Central memory CD8-positive, alpha-beta T cell (primary cell): ENCODE measurements around the gene CASKIN2.

Experiments used
- ATAC-seq: fragments of 150-1000 bp; cut with Tn5 transposase; replicated peaks from 2 replicates; pipeline ENCODE4 v1.10.0; 2022; ENCODE audit warnings: mild to moderate bottlenecking, moderate FRiP score, moderate number of reproducible peaks; ENCODE audit not compliant: poor library complexity, severe bottlenecking; ENCODE audit errors: extremely low read depth
- DNase-seq, 2 donors: peaks; one replicate each; pipeline ENCODE4 v3.0.0; 2021; ENCODE audit warnings: low spot score in 2 of 2
- H3K27ac Mint-ChIP-seq: one replicate; pipeline ENCODE4 v1.8.0; 2022; ENCODE audit warnings: low read depth, mild to moderate bottlenecking, moderate library complexity, mixed read lengths
- H3K27me3 Mint-ChIP-seq: one replicate; pipeline ENCODE4 v1.8.0; 2022; ENCODE audit warnings: mixed read lengths
- H3K36me3 Mint-ChIP-seq: one replicate; pipeline ENCODE4 v1.8.0; 2022; ENCODE audit warnings: mild to moderate bottlenecking, moderate library complexity, mixed read lengths; ENCODE audit not compliant: insufficient read depth
- H3K4me1 Mint-ChIP-seq: one replicate; pipeline ENCODE4 v1.8.0; 2022; ENCODE audit warnings: mixed read lengths
- H3K4me3 Mint-ChIP-seq: one replicate; pipeline ENCODE4 v1.8.0; 2022; ENCODE audit warnings: mild to moderate bottlenecking, moderate library complexity, mixed read lengths
- H3K9me3 Mint-ChIP-seq: one replicate; pipeline ENCODE4 v1.8.0; 2022; ENCODE audit warnings: mixed read lengths

CASKIN2 gene

DNA sequence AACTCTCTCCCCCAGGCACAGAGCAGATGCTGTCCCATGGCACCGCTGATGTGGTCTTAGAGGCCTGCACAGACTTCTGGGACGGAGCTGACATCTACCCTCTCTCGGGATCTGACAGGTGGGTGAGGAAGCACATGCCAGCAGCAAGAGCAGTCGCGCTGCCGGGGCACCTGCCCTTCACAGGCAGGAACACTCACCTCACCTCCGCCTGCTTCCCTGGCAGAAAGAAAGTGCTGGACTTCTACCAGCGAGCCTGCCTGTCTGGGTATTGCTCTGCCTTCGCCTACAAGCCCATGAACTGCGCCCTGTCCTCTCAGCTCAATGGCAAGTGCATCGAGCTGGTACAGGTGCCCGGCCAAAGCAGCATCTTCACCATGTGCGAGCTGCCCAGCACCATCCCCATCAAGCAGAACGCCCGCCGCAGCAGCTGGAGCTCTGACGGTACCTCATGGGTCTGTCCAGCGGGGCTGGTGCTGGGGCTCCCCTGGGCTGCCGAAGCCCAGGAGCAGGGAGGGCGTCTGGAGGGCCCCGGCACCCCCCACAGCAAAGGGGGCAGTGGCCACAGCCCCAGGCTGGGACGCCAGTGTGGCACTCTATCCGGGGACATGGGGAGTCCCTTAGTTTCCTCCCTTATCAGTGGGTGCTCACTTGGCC, 21.7 kb downstream of the CASKIN2 start:
- H3K9me3 Mint-ChIP-seq = no peaks in the 10 kb centered on the region
- H3K4me1 Mint-ChIP-seq = no peaks in the 10 kb centered on the region
- H3K27ac Mint-ChIP-seq = no peak overlapping the region
- DNase-seq (no peak), ATAC-seq (no peak)
- no peaks in the 10 kb centered on the region for H3K27me3 Mint-ChIP-seq
- no peak overlapping the region for H3K4me3 Mint-ChIP-seq
- H3K36me3 Mint-ChIP-seq = peaks cover 11% of the 10 kb centered on the region

DNA sequence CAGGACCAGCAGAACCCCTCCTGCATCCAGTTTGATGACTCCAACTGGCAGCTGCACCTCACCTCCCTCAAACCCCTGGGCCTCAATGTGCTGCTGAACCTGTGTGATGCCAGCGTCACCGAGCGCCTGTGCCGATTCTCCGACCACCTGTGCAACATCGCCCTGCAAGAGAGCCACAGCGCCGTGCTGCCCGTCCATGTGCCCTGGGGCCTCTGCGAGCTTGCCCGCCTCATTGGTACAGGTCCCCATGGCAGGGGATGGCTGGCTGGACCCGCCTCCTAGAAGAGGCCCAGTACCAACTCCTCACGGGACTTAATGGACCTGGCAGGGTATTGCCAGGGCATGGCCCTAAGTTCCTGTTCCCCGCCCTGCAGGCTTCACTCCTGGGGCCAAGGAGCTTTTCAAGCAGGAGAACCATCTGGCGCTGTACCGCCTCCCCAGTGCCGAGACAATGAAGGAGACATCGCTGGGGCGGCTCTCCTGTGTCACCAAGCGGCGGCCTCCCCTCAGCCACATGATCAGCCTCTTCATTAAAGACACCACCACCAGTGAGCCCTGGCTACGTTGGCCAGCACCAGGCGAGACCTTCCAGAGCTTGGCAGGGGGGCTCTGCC, 22.7 kb downstream of the CASKIN2 start:
- Mint-ChIP-seq H3K27ac (no peak overlapping the region), H3K4me1 (peaks cover 8% of the 10 kb centered on the region), H3K4me3 (no peak overlapping the region), H3K36me3 (peaks cover 10% of the 10 kb centered on the region), H3K27me3 (no peaks in the 10 kb centered on the region), H3K9me3 (no peaks in the 10 kb centered on the region)
- ATAC-seq (no peak), DNase-seq (no peak)

DNA sequence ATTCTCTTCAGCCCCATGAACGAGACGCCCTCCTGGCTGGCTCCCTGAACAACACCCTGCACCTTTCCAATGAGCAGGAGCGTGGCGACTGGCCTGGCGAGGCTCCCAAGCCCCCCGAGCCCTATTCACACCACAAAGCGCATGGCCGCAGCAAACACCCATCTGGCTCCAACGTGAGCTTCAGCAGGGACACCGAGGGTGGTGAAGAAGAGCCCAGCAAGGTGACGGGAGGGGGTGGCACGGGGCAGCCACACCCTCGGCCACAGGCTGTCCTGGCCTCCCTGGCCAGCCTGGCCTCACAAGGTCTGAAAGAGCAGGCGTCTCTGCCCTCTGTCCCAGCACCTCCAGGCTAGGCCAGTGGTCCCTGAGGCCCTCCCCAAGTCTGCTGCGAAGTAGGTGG, 23.7 kb downstream of the CASKIN2 start:
- Mint-ChIP-seq H3K9me3 (no peaks in the 10 kb centered on the region), H3K27me3 (no peaks in the 10 kb centered on the region), H3K36me3 (peaks cover 7% of the 10 kb centered on the region), H3K27ac (no peak overlapping the region), H3K4me1 (peaks cover 18% of the 10 kb centered on the region), H3K4me3 (no peak overlapping the region)
- no peak for ATAC-seq
- no peak for DNase-seq

DNA sequence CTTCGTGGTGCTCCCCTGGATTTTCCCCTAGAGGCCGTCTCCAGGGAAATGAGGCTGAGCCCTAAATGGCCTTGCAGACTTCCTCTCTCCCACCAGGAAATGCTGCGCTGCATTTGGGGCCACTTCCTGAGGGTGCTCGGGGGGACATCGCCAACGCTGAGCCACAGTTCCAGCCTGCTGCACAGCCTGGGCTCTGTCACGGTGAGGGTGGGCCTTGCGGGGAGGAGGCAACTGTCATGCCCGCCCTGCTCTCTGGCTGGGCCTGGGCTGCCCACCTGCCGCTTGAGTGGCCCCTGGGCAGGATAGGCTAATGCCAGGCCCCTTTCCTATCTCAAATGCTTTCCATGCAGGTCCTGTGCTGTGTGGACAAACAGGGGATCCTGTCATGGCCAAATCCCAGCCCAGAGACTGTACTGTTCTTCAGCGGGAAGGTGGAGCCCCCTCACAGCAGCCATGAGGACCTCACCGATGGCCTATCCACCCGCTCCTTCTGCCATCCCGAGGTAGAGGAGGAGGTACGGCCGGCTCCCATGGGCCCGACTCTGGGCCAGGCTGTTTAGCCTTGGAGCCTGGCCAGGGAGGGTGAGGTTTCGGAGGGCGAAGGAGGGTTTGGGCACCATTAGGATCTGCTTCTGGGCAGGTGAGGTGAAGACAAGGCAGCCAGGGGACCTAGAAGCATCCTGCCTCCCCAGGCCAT, 24.2 kb downstream of the CASKIN2 start:
- Mint-ChIP-seq H3K4me1 (peaks cover 24% of the 10 kb centered on the region), H3K4me3 (no peak overlapping the region), H3K9me3 (no peaks in the 10 kb centered on the region), H3K36me3 (peaks cover 4% of the 10 kb centered on the region), H3K27ac (no peak overlapping the region), H3K27me3 (no peaks in the 10 kb centered on the region)
- no peak for ATAC-seq
- no peak for DNase-seq

GRCh38 chr17:75490173-75490743, 25.1 kb downstream of the CASKIN2 start:
- no peak overlapping the region for H3K27ac Mint-ChIP-seq
- H3K4me1 Mint-ChIP-seq = peaks cover 26% of the 10 kb centered on the region

GRCh38 chr17:75489511-75489955, 25.8 kb downstream of the CASKIN2 start:
- DNase-seq (no peak), ATAC-seq (no peak)
- peak overlapping the region; percentile 29 for H3K27ac Mint-ChIP-seq
- peaks cover 26% of the 10 kb centered on the region for H3K4me1 Mint-ChIP-seq
- H3K36me3 Mint-ChIP-seq = peaks cover 3% of the 10 kb centered on the region
- no peaks in the 10 kb centered on the region for H3K27me3 Mint-ChIP-seq
- H3K9me3 Mint-ChIP-seq = no peaks in the 10 kb centered on the region
- H3K4me3 Mint-ChIP-seq = no peak overlapping the region

More at GRCh38 chr17:75490173-75490743, 25.1 kb downstream of the CASKIN2 start:
- no peaks in the 10 kb centered on the region for H3K9me3 Mint-ChIP-seq
- no peaks in the 10 kb centered on the region for H3K27me3 Mint-ChIP-seq
- ATAC-seq (no peak), DNase-seq (no peak)
- H3K36me3 Mint-ChIP-seq = peaks cover 4% of the 10 kb centered on the region
- H3K4me3 Mint-ChIP-seq = no peak overlapping the region

DNA sequence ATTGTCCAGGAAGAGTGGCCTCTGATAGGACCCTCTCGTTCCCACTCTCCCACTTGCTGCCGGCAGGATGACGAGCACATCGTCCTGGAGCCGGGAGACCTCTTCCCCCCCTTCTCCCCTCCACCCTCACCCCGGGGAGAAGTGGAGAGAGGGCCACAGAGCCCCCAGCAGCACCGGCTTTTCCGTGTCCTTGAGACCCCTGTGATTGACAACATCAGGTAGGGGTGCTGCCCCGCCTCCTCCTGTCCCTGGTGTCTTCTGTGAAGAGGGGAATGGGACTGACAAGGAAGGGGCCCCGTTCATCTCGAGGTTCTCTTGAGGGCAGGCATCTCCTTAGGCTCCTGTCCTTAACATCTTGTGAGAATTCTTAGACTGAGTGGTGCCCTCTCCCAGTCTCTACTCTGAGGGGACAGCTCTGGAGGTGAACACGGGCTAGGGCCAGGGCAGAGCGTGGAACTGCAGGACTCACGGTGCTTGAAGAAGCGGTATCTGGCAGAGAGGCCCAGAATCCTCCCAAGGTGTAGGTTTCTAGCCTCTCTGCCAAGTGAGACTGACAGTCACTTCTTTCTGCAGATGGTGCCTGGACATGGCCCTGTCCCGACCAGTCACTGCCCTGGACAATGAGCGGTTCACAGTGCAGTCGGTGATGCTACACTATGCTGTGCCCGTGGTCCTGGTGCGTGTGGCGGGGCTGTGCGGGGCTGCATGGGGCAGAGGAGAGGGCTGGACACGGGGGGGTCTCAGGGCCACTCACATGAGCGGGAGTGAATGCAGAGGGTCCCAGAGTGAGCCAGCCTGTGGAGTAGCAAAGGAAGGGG, 26.4 kb downstream of the CASKIN2 start:
- H3K36me3 Mint-ChIP-seq = peaks cover 1% of the 10 kb centered on the region
- H3K4me3 Mint-ChIP-seq = peak overlapping the region; percentile 73
- H3K4me1 Mint-ChIP-seq = peaks cover 26% of the 10 kb centered on the region
- peak overlapping the region; percentile 96 for H3K27ac Mint-ChIP-seq
- no peaks in the 10 kb centered on the region for H3K9me3 Mint-ChIP-seq
- no peaks in the 10 kb centered on the region for H3K27me3 Mint-ChIP-seq
- ATAC-seq = no peak
- no peak for DNase-seq

DNA sequence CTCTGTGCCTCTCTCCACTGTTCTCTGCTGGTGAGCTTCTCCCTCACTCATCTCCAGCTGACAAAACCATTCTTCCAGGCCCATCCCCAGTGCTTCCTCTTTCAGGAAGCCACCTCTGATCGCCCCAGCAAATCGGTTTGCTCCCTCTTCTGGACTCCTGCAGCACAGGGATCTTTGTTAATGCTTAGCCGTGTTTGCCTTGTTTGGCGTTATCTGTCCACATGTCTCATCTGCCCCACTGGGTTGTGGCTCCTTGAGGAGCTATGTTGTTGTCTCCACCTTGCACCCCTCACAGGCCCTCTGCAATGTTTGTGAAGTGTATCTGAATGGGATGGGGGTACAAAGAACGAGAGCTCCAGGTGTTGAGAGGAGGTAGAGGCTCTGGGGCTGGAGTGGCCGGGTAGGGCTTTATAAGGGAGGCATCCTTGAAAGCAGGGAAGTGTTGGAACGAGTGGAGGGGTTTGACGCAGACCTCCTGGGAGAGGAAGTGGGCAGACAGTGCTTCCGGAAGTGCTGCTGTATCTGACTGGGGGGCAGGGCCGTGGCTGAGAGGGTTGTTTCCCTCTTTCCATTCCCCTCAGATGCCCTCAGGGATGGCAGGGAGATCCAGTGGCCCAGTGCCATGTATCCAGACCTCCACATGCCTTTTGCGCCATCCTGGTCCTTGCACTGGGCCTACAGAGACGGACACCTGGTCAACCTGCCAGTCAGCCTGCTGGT, 27.8 kb downstream of the CASKIN2 start:
- Mint-ChIP-seq H3K9me3 (no peaks in the 10 kb centered on the region), H3K4me1 (peaks cover 32% of the 10 kb centered on the region), H3K4me3 (peak overlapping the region; percentile 73), H3K36me3 (peaks cover 1% of the 10 kb centered on the region), H3K27ac (peak overlapping the region; percentile 96), H3K27me3 (no peaks in the 10 kb centered on the region)
- ATAC-seq = peak; percentile 93
- DNase-seq = peak in 1 of 2 donors; percentile 33

- Mint-ChIP-seq H3K9me3 (no peaks in the 10 kb centered on the region), H3K36me3 (peaks cover 1% of the 10 kb centered on the region), H3K4me3 (peak overlapping the region; percentile 73), H3K4me1 (peaks cover 32% of the 10 kb centered on the region), H3K27ac (peak overlapping the region; percentile 96), H3K27me3 (no peaks in the 10 kb centered on the region)
- ATAC-seq (no peak), DNase-seq (no peak)
Observed at GRCh38 chr17:75486951-75487350, 28.4 kb downstream of the CASKIN2 start.

DNA sequence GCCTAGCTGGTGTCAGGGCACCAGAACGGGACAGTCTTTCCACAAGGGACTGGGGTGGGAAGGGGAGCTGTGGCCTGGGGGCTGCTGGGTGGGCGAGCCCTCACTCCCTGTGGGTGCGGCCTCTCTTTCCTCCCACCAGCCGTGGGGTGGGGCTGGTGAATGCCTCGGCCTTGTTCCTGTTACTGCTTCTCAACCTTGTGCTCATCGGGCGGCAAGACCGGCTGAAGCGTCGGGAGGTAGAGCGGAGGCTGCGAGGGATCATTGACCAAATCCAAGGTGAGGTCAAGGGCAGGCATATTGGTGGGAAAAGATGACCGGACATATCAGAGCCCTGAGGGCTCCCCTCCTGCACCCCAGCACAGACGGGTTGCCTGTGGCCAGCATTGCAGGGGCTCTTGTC, 29.2 kb downstream of the CASKIN2 start:
- peak overlapping the region; percentile 96 for H3K27ac Mint-ChIP-seq
- H3K36me3 Mint-ChIP-seq = peaks cover 1% of the 10 kb centered on the region
- no peaks in the 10 kb centered on the region for H3K27me3 Mint-ChIP-seq
- ATAC-seq (no peak), DNase-seq (no peak)
- H3K4me1 Mint-ChIP-seq = peaks cover 32% of the 10 kb centered on the region
- H3K4me3 Mint-ChIP-seq = no peak overlapping the region
- no peaks in the 10 kb centered on the region for H3K9me3 Mint-ChIP-seq

DNA sequence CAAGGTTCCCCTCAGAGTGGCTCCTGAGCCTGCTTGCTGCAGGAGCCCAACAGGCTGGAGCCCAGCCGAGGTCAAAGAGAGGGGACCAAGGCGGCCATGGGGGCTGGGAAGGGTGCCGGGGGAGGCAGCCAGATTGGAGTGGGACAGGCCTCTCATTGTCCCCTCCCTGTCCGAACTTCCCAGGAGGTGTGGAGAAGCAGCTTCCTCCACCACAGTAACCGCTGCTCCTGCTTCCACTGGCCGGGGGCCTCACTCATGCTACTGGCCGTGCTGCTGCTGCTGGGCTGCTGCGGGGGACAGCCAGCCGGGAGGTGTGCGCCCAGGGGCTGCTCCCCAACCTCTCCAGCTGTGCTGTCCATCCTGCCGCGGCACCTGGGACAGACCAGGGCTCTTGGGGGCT, 29.6 kb downstream of the CASKIN2 start:
- ATAC-seq (no peak), DNase-seq (no peak)
- Mint-ChIP-seq H3K27ac (no peak overlapping the region), H3K9me3 (no peaks in the 10 kb centered on the region), H3K4me3 (no peak overlapping the region), H3K36me3 (peaks cover 1% of the 10 kb centered on the region), H3K27me3 (no peaks in the 10 kb centered on the region), H3K4me1 (peaks cover 37% of the 10 kb centered on the region)
